CD4-positive, alpha-beta memory T cell (primary cell): Measurements from ENCODE around the gene TAT. TPM values are rescaled to one million over a fixed set of nuclear protein-coding genes. Genes with fewer than 3 reads are reported as not detected.
"Not testable (repeated sequence)": the region's sequence is repeated elsewhere in the genome, so short reads cannot be mapped to it uniquely, and the experiment has no call there.

Experiments used
- CTCF ChIA-PET: fragments of 350-600 bp; sonication (Branson Sonifier 250); formaldehyde crosslinking; loops from one replicate; lab custom pipeline; 2021; ENCODE audit warnings: inconsistent platforms; ENCODE audit not compliant: partially characterized antibody; lab: Charles Lee
- POLR2A ChIA-PET: fragments of 350-600 bp; sonication (Branson Sonifier 250); formaldehyde crosslinking; loops from one replicate; lab custom pipeline; 2021; ENCODE audit not compliant: partially characterized antibody; lab: Charles Lee
- DNase-seq, 5 donors: peaks; one replicate each; pipeline versions ENCODE4 v3.0.0 to v3.0.0-alpha.2; 2020 to 2022; ENCODE audit warnings: mixed read lengths in 1 of 5
- H3K27ac ChIP-seq: one replicate; pipeline ENCODE4 v1.7.0; 2013; ENCODE audit warnings: low read depth, low read length
- H3K27me3 ChIP-seq: 2 replicates; pipeline ENCODE4 v1.7.0; 2013; ENCODE audit warnings: mild to moderate bottlenecking, low read length, moderate library complexity; ENCODE audit not compliant: insufficient read depth
- H3K36me3 ChIP-seq: 2 replicates; pipeline ENCODE4 v1.7.0; 2013; ENCODE audit warnings: mild to moderate bottlenecking, low read length, moderate library complexity; ENCODE audit not compliant: insufficient read depth
- H3K4me1 ChIP-seq: 2 replicates; pipeline ENCODE4 v1.7.0; 2013; ENCODE audit warnings: mild to moderate bottlenecking, low read length, moderate library complexity; ENCODE audit not compliant: insufficient read depth
- H3K4me3 ChIP-seq, 2 donors: one replicate each; pipeline ENCODE4 v1.7.0; 2013; ENCODE audit warnings: low read length in 2 of 2, mild to moderate bottlenecking in 1 of 2
- H3K9me3 ChIP-seq, 2 donors: one replicate each; pipeline ENCODE4 v1.7.0; 2013; ENCODE audit warnings: low read length in 2 of 2, control low read depth in 1 of 2; ENCODE audit not compliant: control insufficient read depth in 1 of 2
- H3K27ac Mint-ChIP-seq, 7 donors: one replicate each; pipeline ENCODE4 v1.8.0; 2020 to 2021; ENCODE audit warnings: mixed read lengths in 7 of 7, mild to moderate bottlenecking in 6 of 7, inconsistent platforms in 3 of 7, moderate library complexity in 3 of 7
- H3K27me3 Mint-ChIP-seq, 2 donors: one replicate each; pipeline ENCODE4 v1.8.0; 2020 to 2021; ENCODE audit warnings: mixed read lengths in 2 of 2
- H3K36me3 Mint-ChIP-seq, 2 donors: one replicate each; pipeline ENCODE4 v1.8.0; 2020 to 2021; ENCODE audit warnings: mixed read lengths in 2 of 2, inconsistent platforms in 1 of 2, mild to moderate bottlenecking in 1 of 2
- H3K4me1 Mint-ChIP-seq, 4 donors: one replicate each; pipeline ENCODE4 v1.8.0; 2020 to 2021; ENCODE audit warnings: mixed read lengths in 4 of 4, mild to moderate bottlenecking in 1 of 4
- H3K4me3 Mint-ChIP-seq, 8 donors: one replicate each; pipeline ENCODE4 v1.8.0; 2020 to 2021; ENCODE audit warnings: mixed read lengths in 8 of 8, mild to moderate bottlenecking in 7 of 8, moderate library complexity in 6 of 8, inconsistent platforms in 3 of 8
- H3K9me3 Mint-ChIP-seq, 8 donors: one replicate each; pipeline ENCODE4 v1.8.0; 2020 to 2021; ENCODE audit warnings: mixed read lengths in 8 of 8, mild to moderate bottlenecking in 5 of 8, inconsistent platforms in 3 of 8, moderate library complexity in 1 of 8
- intact Hi-C: fragments of 100-400 bp; cut with micrococcal nuclease; formaldehyde crosslinking; loops from one replicate; pipeline ENCODE4 v1.15.1; 2023
- polyA plus RNA-seq, 2 donors: library from polyadenylated mRNA; unstranded; fragments of 300-500 nt; fragmentation: Illumina TruSeq; gene quantifications; one replicate each; pipeline ENCODE4 v1.2.3, GENCODE V29; 2021
- total RNA-seq, 2 experiments: library from RNA; stranded (reverse); gene quantifications; one replicate each; pipeline ENCODE4 v1.2.3, GENCODE V29; 2021

TAT gene
- total and polyA plus RNA-seq, 4 experiments from 2014 or later, result not detected

DNA sequence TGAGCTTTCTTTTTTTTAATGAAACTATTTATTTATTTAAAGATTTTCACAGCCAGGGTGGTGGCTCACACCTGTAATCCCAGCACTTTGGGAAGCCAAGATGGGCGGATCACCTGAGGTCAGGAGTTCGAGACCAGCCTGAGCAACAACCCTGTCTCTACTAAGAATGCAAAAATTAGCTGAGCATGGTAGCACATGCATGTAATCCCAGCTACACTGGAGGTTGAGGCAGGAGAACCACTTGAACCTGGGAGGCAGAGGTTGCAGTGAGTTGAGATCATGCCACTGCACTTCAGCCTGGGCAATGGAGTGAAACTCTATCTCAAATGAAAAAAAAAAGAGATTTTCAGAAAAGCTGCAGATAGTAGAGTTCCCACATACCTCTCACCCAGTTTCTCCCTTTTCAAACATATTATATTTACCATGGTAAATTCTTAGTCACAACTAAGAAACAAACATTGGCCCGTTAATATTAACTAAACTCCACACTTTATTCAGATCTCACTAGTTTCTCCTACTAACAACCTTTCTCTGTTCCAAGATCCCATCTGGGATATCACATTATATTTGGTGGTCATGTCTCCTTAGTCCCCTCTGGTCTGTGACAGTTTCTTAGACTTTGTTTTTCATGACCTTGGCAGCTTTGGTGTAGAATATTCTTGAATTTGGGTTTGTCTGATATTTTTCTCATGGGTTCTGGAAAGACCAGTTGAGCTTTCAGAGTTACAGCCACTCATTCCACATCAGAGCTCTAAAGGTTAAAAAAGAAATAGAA, 7.8 kb upstream of the TAT start:
- no peaks in the 10 kb centered on the region for H3K4me1 ChIP-seq
- DNase-seq, result no peak
- no peak overlapping the region for H3K27ac ChIP-seq
- peaks cover 23 to 27% of the 10 kb centered on the region in 2 donors for H3K27me3 Mint-ChIP-seq
- H3K9me3 Mint-ChIP-seq, result peaks cover 0 to 9% (median 0%) of the 10 kb centered on the region in 8 donors
- no peaks in the 10 kb centered on the region for H3K4me1 Mint-ChIP-seq
- CTCF ChIA-PET, result no interaction called here
- intact Hi-C loops, result no loop called here
- no peaks in the 10 kb centered on the region for H3K36me3 ChIP-seq
- no peak overlapping the region for H3K4me3 ChIP-seq
- H3K4me3 Mint-ChIP-seq, result no peak overlapping the region
- no peaks in the 10 kb centered on the region for H3K27me3 ChIP-seq
- H3K27ac Mint-ChIP-seq, result no peak overlapping the region
- POLR2A ChIA-PET, result no interaction called here
- no peaks in the 10 kb centered on the region for H3K9me3 ChIP-seq
- H3K36me3 Mint-ChIP-seq, result no peaks in the 10 kb centered on the region

DNA sequence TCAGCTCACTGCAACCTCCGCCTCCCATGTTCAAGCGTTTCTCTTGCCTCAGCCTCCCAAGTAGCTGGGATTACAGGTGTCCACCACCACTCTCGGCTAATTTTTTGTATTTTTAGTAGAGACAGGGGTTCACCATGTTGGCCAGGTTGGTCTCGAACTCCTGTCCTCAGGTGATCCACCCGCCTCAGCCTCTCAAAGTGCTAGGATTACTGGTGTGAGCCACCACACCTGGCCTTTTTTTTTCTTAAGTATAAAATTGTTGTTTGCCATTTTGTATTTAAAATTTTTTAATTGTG, 5.6 kb upstream of the TAT start:
- H3K36me3 Mint-ChIP-seq, DNase-seq, H3K27me3 ChIP-seq, H3K4me3 ChIP-seq, H3K9me3 Mint-ChIP-seq, H3K36me3 ChIP-seq, intact Hi-C loops, H3K9me3 ChIP-seq, H3K27ac Mint-ChIP-seq, H3K4me3 Mint-ChIP-seq, H3K4me1 Mint-ChIP-seq, H3K4me1 ChIP-seq, H3K27ac ChIP-seq, POLR2A ChIA-PET: not testable (repeated sequence)
- CTCF ChIA-PET, result interaction anchor here (0.7 kb wide), 1 partner anchor 14 kb away, joined by 3 read pairs; no protein-coding TSS in a partner anchor
- peaks cover 18 to 22% of the 10 kb centered on the region in 2 donors for H3K27me3 Mint-ChIP-seq

DNA sequence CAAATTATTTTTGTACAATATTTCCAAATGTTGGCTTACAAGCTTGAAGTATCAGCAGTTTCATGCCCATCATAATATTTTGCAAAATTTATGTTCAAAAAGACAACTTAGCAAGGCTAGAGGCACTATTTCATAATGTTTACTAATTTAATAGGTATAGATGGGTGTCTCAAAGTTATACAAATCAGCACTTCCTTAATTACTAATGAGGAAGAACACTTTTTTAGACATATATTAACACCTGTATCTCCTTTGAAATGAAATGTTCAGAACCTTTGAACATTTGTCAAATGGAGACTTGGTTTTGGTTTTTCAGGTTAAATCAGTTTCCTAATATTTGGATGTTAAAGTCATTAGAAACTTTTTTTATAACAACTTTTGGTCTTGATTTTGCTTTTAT, 2.2 kb downstream of the TAT start:
- Mint-ChIP-seq H3K27me3 (peaks cover 13 to 18% of the 10 kb centered on the region in 2 donors), H3K9me3 (no peaks in the 10 kb centered on the region), H3K27ac (no peak overlapping the region), H3K4me1 (no peaks in the 10 kb centered on the region), H3K36me3 (no peaks in the 10 kb centered on the region), H3K4me3 (no peak overlapping the region)
- no peak overlapping the region for H3K27ac ChIP-seq
- POLR2A ChIA-PET, result no interaction called here
- H3K36me3 ChIP-seq, result no peaks in the 10 kb centered on the region
- no peak for DNase-seq
- no peaks in the 10 kb centered on the region for H3K4me1 ChIP-seq
- no peak overlapping the region for H3K4me3 ChIP-seq
- peaks cover 6% of the 10 kb centered on the region for H3K27me3 ChIP-seq
- intact Hi-C loops, result no loop called here
- H3K9me3 ChIP-seq, result no peaks in the 10 kb centered on the region
- CTCF ChIA-PET, result interaction anchor here (2.2 kb wide), 1 partner anchor 10 kb away, joined by 12 read pairs; no protein-coding TSS in a partner anchor

DNA sequence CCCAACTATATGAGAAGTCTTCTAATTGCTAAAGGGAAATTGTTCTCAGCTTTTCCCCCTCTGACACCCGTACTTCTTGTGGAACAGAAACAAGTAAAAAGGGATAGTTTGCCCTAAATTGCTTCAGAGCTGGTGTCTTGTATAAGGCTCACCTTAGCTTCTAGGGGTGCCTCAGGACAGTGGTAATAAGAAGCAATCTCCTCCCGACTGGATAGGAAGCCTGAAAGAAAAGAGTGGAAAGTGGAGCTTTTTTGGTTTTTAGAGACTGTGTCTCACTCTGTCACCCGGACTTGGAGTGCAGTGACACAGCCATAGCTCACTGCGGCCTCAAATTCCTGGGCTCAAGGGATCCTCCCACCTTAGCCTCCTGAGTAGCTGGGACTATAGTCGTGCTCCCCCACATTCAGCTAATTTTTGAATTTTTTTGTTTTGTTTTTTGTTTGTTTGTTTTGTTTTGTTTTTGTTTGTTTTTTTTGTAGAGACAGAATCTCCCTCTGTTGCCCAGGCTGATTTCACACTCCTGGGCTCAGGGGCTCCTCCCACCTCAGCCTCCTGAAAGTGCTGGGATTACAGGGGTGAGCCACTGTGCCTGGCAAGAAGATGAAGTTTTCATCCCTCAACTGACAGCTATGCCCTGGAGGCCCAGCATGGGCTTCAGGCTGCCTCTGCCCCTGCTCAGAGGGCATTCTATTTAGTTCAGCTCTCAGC, 3.4 kb downstream of the TAT start:
- Mint-ChIP-seq H3K9me3 (no peaks in the 10 kb centered on the region), H3K27me3 (peaks cover 13 to 18% of the 10 kb centered on the region in 2 donors), H3K4me1 (no peaks in the 10 kb centered on the region), H3K36me3 (no peaks in the 10 kb centered on the region), H3K27ac (no peak overlapping the region), H3K4me3 (no peak overlapping the region)
- Histone ChIP-seq H3K9me3 (no peaks in the 10 kb centered on the region), H3K36me3 (no peaks in the 10 kb centered on the region), H3K27me3 (peaks cover 6% of the 10 kb centered on the region), H3K27ac (no peak overlapping the region), H3K4me1 (no peaks in the 10 kb centered on the region), H3K4me3 (no peak overlapping the region)
- intact Hi-C loops, result no loop called here
- ChIA-PET POLR2A (interaction anchor here (0.5 kb wide), 1 partner anchor 9 kb away, joined by 3 read pairs; no protein-coding TSS in a partner anchor), CTCF (interaction anchor here (0.9 to 2.2 kb wide), 3 partner anchors 9 to 162 kb away, joined by 4 to 12 read pairs (median 7); no protein-coding TSS in a partner anchor)
- no peak for DNase-seq

DNA sequence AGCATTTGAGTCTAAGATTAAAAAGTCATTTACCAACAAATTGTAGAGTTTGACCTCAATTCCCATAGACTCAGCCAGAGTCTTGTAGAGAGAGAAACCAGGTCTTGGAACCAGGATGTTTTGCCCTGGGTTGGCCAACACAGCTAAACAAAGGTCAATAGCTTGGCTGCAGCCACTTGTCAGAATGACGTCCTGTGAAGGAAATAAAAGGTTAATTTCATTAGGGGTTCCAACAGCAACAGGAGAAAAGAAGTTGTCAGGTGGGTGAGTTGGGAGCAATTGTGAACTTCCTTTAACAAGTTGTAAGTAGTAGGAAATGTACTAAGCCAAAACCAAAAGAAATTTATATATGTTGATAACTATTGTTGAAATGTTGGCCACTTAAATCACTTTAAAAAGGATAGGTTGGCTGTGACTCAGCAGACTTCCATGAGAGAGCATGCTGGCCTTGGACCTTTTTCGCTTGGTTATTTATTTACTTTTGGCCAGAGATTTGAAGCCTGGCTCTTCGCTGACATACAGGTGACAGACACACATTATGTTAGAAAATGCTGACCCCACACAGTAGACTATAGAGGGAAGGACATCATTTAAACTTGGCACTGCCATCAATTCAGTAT, 4.3 kb downstream of the TAT start:
- Histone ChIP-seq H3K4me3 (no peak overlapping the region), H3K36me3 (no peaks in the 10 kb centered on the region), H3K27me3 (peaks cover 6% of the 10 kb centered on the region), H3K9me3 (no peaks in the 10 kb centered on the region), H3K27ac (no peak overlapping the region), H3K4me1 (no peaks in the 10 kb centered on the region)
- H3K36me3 Mint-ChIP-seq, result no peaks in the 10 kb centered on the region
- H3K27me3 Mint-ChIP-seq, result peaks cover 8 to 17% of the 10 kb centered on the region in 2 donors
- H3K4me3 Mint-ChIP-seq, result no peak overlapping the region
- no peak overlapping the region for H3K27ac Mint-ChIP-seq
- H3K4me1 Mint-ChIP-seq, result no peaks in the 10 kb centered on the region
- ChIA-PET CTCF (interaction anchor here (1.9 to 3.2 kb wide), 3 partner anchors 8 to 38 kb away, joined by 7 to 12 read pairs (median 9); no protein-coding TSS in a partner anchor), POLR2A (interaction anchor here (0.5 kb wide), 1 partner anchor 8 kb away, joined by 3 read pairs; no protein-coding TSS in a partner anchor)
- DNase-seq, result no peak
- intact Hi-C loops, result no loop called here
- H3K9me3 Mint-ChIP-seq, result no peaks in the 10 kb centered on the region

DNA sequence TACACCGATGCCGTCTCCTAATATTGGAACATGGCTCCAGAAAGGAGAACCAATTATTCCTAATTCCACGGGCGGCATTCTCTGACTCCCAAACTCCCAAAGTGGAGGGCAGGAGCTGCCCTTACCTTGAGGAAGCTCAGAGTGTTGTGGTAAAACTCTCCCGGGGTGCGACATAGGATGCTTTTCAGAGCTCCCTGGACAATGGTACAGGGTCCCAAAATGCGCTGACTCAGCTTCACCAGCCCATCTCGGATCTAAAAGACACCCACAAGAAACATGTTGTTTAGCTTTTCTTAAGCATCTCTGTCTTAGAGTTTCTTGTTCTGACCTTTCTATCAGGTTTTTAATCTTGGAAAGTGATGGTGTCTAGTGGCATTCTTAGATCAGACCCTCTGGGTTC, 6.7 kb downstream of the TAT start:
- no peak for DNase-seq
- peaks cover 0 to 3% of the 10 kb centered on the region in 2 donors for H3K36me3 Mint-ChIP-seq
- H3K36me3 ChIP-seq, result no peaks in the 10 kb centered on the region
- H3K4me1 Mint-ChIP-seq, result peaks cover 6 to 11% (median 9%) of the 10 kb centered on the region in 4 donors
- no peak overlapping the region for H3K27ac Mint-ChIP-seq
- ChIA-PET CTCF (interaction anchor here (3.2 kb wide), 1 partner anchor 40 kb away, joined by 9 read pairs; no protein-coding TSS in a partner anchor), POLR2A (no interaction called here)
- intact Hi-C loops, result no loop called here
- H3K27me3 ChIP-seq, result peaks cover 6% of the 10 kb centered on the region
- peaks cover 6% of the 10 kb centered on the region for H3K4me1 ChIP-seq
- H3K9me3 ChIP-seq, result no peaks in the 10 kb centered on the region
- H3K4me3 ChIP-seq, result no peak overlapping the region
- no peak overlapping the region for H3K27ac ChIP-seq
- H3K9me3 Mint-ChIP-seq, result no peaks in the 10 kb centered on the region
- H3K27me3 Mint-ChIP-seq, result peaks cover 0 to 8% of the 10 kb centered on the region in 2 donors
- H3K4me3 Mint-ChIP-seq, result no peak overlapping the region

DNA sequence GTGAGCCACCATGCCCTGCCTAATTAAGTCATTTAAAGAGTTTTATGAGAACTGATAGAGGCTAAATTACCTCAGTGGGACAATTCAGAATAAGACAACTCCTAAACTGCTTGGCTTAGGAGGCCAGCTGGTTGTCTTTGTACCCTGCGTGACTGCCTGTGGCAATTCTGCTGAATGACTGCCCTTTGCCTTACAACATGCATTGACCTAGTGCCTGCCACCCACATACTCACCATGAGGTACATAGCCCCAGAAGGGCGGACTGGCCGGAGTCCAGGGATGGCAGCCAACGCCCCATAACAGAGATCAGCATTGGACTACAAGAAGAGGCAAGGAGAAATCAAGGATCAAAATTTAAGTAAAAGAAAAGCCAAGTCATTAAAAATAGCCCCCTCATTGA, 7.3 kb downstream of the TAT start:
- Mint-ChIP-seq H3K27me3 (peaks cover 0 to 8% of the 10 kb centered on the region in 2 donors), H3K4me3 (no peak overlapping the region), H3K27ac (no peak overlapping the region), H3K4me1 (peaks cover 6 to 15% (median 10%) of the 10 kb centered on the region in 4 donors), H3K9me3 (peaks cover 0 to 3% (median 0%) of the 10 kb centered on the region in 8 donors), H3K36me3 (peaks cover 0 to 7% of the 10 kb centered on the region in 2 donors)
- POLR2A ChIA-PET, result no interaction called here
- no peaks in the 10 kb centered on the region for H3K9me3 ChIP-seq
- H3K36me3 ChIP-seq, result no peaks in the 10 kb centered on the region
- peaks cover 7% of the 10 kb centered on the region for H3K4me1 ChIP-seq
- H3K27ac ChIP-seq, result no peak overlapping the region
- CTCF ChIA-PET, result interaction anchor here (3.2 kb wide), 1 partner anchor 41 kb away, joined by 9 read pairs; no protein-coding TSS in a partner anchor
- DNase-seq, result no peak
- H3K4me3 ChIP-seq, result no peak overlapping the region
- peaks cover 6% of the 10 kb centered on the region for H3K27me3 ChIP-seq
- intact Hi-C loops, result loop anchor here (5.0 to 10.0 kb wide), 2 partner anchors 282 to 765 kb away; partner anchors contain the start of genes CMTR2 and VAC14
